ENCODE results near the gene PLD3. TPM values are rescaled to one million over a fixed set of nuclear protein-coding genes. Genes with fewer than 3 reads are reported as not detected.
"Not testable (repeated sequence)": the region's sequence is repeated elsewhere in the genome, so short reads cannot be mapped to it uniquely, and the experiment has no call there.

PLD3 gene
- total RNA-seq, 2 donors from 2014 or later = 155 to 162 TPM

- intact Hi-C loops (cut with DNase I) = no loop called here
- Histone ChIP-seq H3K4me1 (no peaks in the 10 kb centered on the region), H3K9me3 (no peaks in the 10 kb centered on the region), H3K27me3 (no peaks in the 10 kb centered on the region), H3K27ac (no peak overlapping the region), H3K4me3 (no peak overlapping the region), H3K36me3 (replicated peaks in 1 of 2; ENCODE audit: insufficient read depth in 1 of 2, low read depth in 2 of 2) (peaks cover 10 to 32% of the 10 kb centered on the region in 2 donors)
- 92 to 93% methylated on average over 10 to 13 of the region's 14 CpGs for WGBS, 2 donors
- TF ChIP-seq CTCF (IDR thresholded peaks at IDR 0.05) (no peak), POLR2A (IDR thresholded peaks at IDR 0.05) (no peak)
- no peak for ATAC-seq
- DNase-seq = no peak
These were observed 22.3 kb upstream of the PLD3 start for GRCh38 chr19:40326201-40326600.

GRCh38 chr19:40331052-40331451 is 17.4 kb upstream of the PLD3 start:
- H3K27ac ChIP-seq = no peak overlapping the region
- intact Hi-C loops (cut with DNase I) = no loop called here
- H3K27me3 ChIP-seq = no peaks in the 10 kb centered on the region
- TF ChIP-seq POLR2A (IDR thresholded peaks at IDR 0.05) (no peak), CTCF (IDR thresholded peaks at IDR 0.05) (no peak)
- 97% methylated on average over 5 of the region's 5 CpGs; no CpG with 5 or more reads in 1 of the 2 donors for WGBS, 2 donors
- peaks cover 0 to 12% of the 10 kb centered on the region in 2 donors for H3K36me3 ChIP-seq (replicated peaks in 1 of 2; ENCODE audit: insufficient read depth in 1 of 2, low read depth in 2 of 2)
- no peaks in the 10 kb centered on the region for H3K4me1 ChIP-seq
- no peak for ATAC-seq
- no peak overlapping the region for H3K4me3 ChIP-seq
- H3K9me3 ChIP-seq = no peaks in the 10 kb centered on the region
- DNase-seq = no peak

GRCh38 chr19:40332669-40333068 is 15.8 kb upstream of the PLD3 start:
- H3K36me3 ChIP-seq (replicated peaks in 1 of 2; ENCODE audit: insufficient read depth in 1 of 2, low read depth in 2 of 2) = peaks cover 0 to 9% of the 10 kb centered on the region in 2 donors
- no peaks in the 10 kb centered on the region for H3K27me3 ChIP-seq
- DNase-seq (no peak), ATAC-seq (peak; percentile 53)
- no peaks in the 10 kb centered on the region for H3K9me3 ChIP-seq
- H3K4me3 ChIP-seq = no peak overlapping the region
- intact Hi-C loops (cut with DNase I) = no loop called here
- peak overlapping the region in 1 of 4 donors; percentile 46 for H3K27ac ChIP-seq
- TF ChIP-seq CTCF (IDR thresholded peaks at IDR 0.05) (no peak), POLR2A (IDR thresholded peaks at IDR 0.05) (no peak)
- WGBS, 2 donors = 72 to 74% methylated on average over 5 to 6 of the region's 6 CpGs
- H3K4me1 ChIP-seq = no peaks in the 10 kb centered on the region

- H3K4me3 ChIP-seq; H3K9me3 ChIP-seq; H3K27me3 ChIP-seq; H3K36me3 ChIP-seq (replicated peaks in 1 of 2; ENCODE audit: insufficient read depth in 1 of 2, low read depth in 2 of 2); ATAC-seq; DNase-seq; H3K4me1 ChIP-seq; intact Hi-C loops (cut with DNase I): not testable (repeated sequence)
- 91 to 92% methylated on average over 6 of the region's 6 CpGs for WGBS, 2 donors
- peak overlapping the region in 1 of 4 donors; percentile 46 for H3K27ac ChIP-seq
These were observed 15.4 kb upstream of the PLD3 start for GRCh38 chr19:40333083-40333482.

GRCh38 chr19:40335101-40335500 is 13.4 kb upstream of the PLD3 start:
- ATAC-seq = no peak
- peaks cover 0 to 4% of the 10 kb centered on the region in 2 donors for H3K36me3 ChIP-seq (replicated peaks in 1 of 2; ENCODE audit: insufficient read depth in 1 of 2, low read depth in 2 of 2)
- no peak for DNase-seq

More at GRCh38 chr19:40335101-40335500, 13.4 kb upstream of the PLD3 start:
- intact Hi-C loops (cut with DNase I) = no loop called here
- Histone ChIP-seq H3K4me3 (no peak overlapping the region), H3K4me1 (no peaks in the 10 kb centered on the region), H3K27ac (no peak overlapping the region), H3K27me3 (no peaks in the 10 kb centered on the region), H3K9me3 (no peaks in the 10 kb centered on the region)
- TF ChIP-seq POLR2A (IDR thresholded peaks at IDR 0.05) (no peak), CTCF (IDR thresholded peaks at IDR 0.05) (no peak)

Measured in body of pancreas (tissue), 4 donors.